Osteoblast (primary cell): ENCODE measurements around the gene BAHD1. TPM values are rescaled to one million over a fixed set of nuclear protein-coding genes. Genes with fewer than 3 reads are reported as not detected.
A peak's percentile ranks its signal among the peaks of the same experiment; 100 is the strongest.

ENCODE experiments used
- DNase-seq: peaks from one replicate; pipeline ENCODE4 v3.0.0; 2011; ENCODE audit warnings: low spot score, mixed read lengths; ENCODE audit not compliant: insufficient read length; ENCODE audit errors: missing footprints
- H2AFZ ChIP-seq: 2 replicates; pipeline ENCODE4 v1.6.0; 2011; ENCODE audit warnings: mild to moderate bottlenecking, low read length
- H3K27ac ChIP-seq: 2 replicates; pipeline ENCODE4 v1.5.1; 2011; ENCODE audit warnings: mild to moderate bottlenecking, low read depth, low read length, moderate library complexity
- H3K27me3 ChIP-seq: 2 replicates; pipeline ENCODE4 v1.6.0; 2012; ENCODE audit warnings: mild to moderate bottlenecking, control low read depth, inconsistent platforms, low read length, moderate library complexity; ENCODE audit not compliant: insufficient read depth
- H3K36me3 ChIP-seq: 2 replicates; pipeline ENCODE4 v1.5.1; 2011; ENCODE audit warnings: mild to moderate bottlenecking, low read length, control low read depth, moderate library complexity; ENCODE audit not compliant: insufficient read depth
- H3K4me1 ChIP-seq: 2 replicates; pipeline ENCODE4 v1.5.1; 2011; ENCODE audit warnings: mild to moderate bottlenecking, low read length, control low read depth, moderate library complexity; ENCODE audit not compliant: insufficient read depth
- H3K4me2 ChIP-seq: 2 replicates; pipeline ENCODE4 v1.6.0; 2011; ENCODE audit warnings: mild to moderate bottlenecking, low read length; ENCODE audit not compliant: insufficient read depth
- H3K4me3 ChIP-seq: fragments of 200-600 bp; sonication (generic); 3 replicates; pipeline ENCODE4 v1.5.1; 2012; ENCODE audit warnings: mild to moderate bottlenecking, low read length, inconsistent platforms; ENCODE audit not compliant: insufficient read depth
- H3K79me2 ChIP-seq: 2 replicates; pipeline ENCODE4 v1.6.0; 2012; ENCODE audit warnings: mild to moderate bottlenecking, low read length, control low read depth, inconsistent platforms; ENCODE audit not compliant: insufficient read depth
- H3K9me3 ChIP-seq: 2 replicates; pipeline ENCODE4 v1.5.1; 2011; ENCODE audit warnings: low read depth, low read length, control low read depth
- H4K20me1 ChIP-seq: 2 replicates; pipeline ENCODE4 v1.6.0; 2012; ENCODE audit warnings: mild to moderate bottlenecking, low read length, control low read depth; ENCODE audit not compliant: insufficient read depth
- total RNA-seq: library from RNA; depleted of rRNA; stranded (reverse); fragments of >200 nt; gene quantifications from 2 replicates; pipeline ENCODE4 v1.2.3, GENCODE V29; 2012
- TF ChIP-seq, protein P1 (sequence below): IDR thresholded peaks from 2 replicates; pipeline ENCODE4 v1.5.1; 2011; ENCODE audit warnings: mild to moderate bottlenecking, low read depth, low read length, moderate library complexity; ENCODE audit errors: extremely low read depth

The BAHD1 gene
- total RNA-seq, 1 donor = 10.5 TPM

DNA sequence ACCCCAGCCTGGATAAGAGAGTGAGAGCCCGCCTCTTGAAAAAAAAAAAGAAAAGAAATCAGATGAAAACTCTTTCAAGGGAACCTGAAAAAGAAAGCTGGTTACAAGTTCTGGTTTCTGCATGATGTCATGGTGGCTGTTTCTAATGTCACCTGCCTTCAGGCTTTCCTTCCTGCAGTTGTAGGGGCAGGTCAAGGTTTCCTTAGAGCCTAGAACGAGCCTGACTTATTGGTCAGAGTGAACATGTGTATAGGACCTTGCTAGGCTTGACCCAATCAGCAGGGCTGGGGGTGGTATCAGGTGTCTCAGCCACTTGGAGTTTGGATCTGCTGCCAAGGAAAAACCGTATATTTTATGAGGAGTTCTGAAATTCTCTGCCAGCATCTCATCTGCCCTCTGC is 31.4 kb upstream of the BAHD1 start:
- peak; percentile 44 for DNase-seq
- Histone ChIP-seq H3K4me3 (no peak overlapping the region), H3K4me1 (peaks cover 21% of the 10 kb centered on the region), H3K27ac (no peak overlapping the region), H3K79me2 (peaks cover 23% of the 10 kb centered on the region), H3K36me3 (peaks cover 61% of the 10 kb centered on the region), H3K27me3 (no peaks in the 10 kb centered on the region), H4K20me1 (peaks cover 4% of the 10 kb centered on the region), H2AFZ (no peak overlapping the region), H3K4me2 (no peak overlapping the region), H3K9me3 (no peaks in the 10 kb centered on the region)
- TF ChIP-seq, protein P1, sequence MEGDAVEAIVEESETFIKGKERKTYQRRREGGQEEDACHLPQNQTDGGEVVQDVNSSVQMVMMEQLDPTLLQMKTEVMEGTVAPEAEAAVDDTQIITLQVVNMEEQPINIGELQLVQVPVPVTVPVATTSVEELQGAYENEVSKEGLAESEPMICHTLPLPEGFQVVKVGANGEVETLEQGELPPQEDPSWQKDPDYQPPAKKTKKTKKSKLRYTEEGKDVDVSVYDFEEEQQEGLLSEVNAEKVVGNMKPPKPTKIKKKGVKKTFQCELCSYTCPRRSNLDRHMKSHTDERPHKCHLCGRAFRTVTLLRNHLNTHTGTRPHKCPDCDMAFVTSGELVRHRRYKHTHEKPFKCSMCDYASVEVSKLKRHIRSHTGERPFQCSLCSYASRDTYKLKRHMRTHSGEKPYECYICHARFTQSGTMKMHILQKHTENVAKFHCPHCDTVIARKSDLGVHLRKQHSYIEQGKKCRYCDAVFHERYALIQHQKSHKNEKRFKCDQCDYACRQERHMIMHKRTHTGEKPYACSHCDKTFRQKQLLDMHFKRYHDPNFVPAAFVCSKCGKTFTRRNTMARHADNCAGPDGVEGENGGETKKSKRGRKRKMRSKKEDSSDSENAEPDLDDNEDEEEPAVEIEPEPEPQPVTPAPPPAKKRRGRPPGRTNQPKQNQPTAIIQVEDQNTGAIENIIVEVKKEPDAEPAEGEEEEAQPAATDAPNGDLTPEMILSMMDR = no peak

DNA sequence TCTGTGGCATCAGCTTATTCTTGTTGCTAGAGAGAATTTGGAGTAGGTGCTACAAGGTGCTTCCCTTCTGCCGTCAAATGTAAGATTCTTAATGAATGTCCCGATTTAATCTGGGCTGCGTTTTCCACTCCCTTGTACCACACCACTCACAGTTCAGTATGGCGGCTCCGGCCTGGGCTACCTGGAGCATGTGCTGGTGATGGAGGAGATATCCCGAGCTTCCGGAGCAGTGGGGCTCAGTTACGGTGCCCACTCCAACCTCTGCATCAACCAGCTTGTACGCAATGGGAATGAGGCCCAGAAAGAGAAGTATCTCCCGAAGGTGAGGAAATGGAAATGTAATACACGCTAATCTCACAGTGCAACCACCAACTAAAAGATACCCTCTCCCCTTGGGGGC is 30.3 kb upstream of the BAHD1 start:
- no peak overlapping the region for H3K27ac ChIP-seq
- H3K36me3 ChIP-seq = peaks cover 72% of the 10 kb centered on the region
- H3K4me2 ChIP-seq = no peak overlapping the region
- TF ChIP-seq, protein P1 = no peak
- no peak overlapping the region for H2AFZ ChIP-seq
- peaks cover 4% of the 10 kb centered on the region for H4K20me1 ChIP-seq
- peaks cover 13% of the 10 kb centered on the region for H3K4me1 ChIP-seq
- no peak overlapping the region for H3K4me3 ChIP-seq
- DNase-seq = peak; percentile 22
- peaks cover 23% of the 10 kb centered on the region for H3K79me2 ChIP-seq
- H3K27me3 ChIP-seq = no peaks in the 10 kb centered on the region
- H3K9me3 ChIP-seq = no peaks in the 10 kb centered on the region

DNA sequence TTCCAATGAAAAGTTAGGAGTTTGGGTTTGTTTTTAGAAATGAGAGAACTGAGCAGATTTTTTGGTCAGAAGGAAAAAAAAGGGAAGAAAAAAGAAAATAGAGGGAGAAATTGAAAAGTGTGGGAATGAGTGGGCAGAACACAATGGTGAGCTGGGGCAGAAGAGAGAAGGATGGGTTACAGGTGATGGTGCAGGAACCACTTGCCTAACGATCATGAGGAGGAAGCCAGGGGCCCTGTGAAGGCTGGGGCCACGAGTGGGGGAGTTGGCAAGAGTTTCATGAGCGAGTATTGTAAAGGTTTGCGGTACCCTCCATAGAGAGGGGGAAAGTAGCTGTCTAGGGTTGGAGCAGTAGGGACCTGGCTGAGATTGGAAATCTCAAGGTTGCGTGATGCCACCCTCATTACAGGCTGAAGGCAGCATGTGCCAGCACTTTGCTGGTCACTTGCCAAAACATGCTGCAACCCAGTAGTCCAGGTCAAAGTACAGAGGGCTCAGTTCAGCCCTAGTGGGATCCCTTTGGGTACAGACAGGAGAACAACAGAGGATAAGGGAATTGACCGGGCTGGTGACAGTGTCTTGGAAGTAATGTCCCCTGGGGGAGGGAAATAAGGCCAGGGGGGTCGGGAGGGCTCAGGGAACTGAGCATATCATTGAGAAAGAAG is 28.5 kb upstream of the BAHD1 start:
- H3K36me3 ChIP-seq = peaks cover 83% of the 10 kb centered on the region
- no peaks in the 10 kb centered on the region for H3K27me3 ChIP-seq
- peaks cover 2% of the 10 kb centered on the region for H3K4me1 ChIP-seq
- H3K9me3 ChIP-seq = no peaks in the 10 kb centered on the region
- H3K27ac ChIP-seq = no peak overlapping the region
- peaks cover 10% of the 10 kb centered on the region for H3K79me2 ChIP-seq
- H3K4me2 ChIP-seq = no peak overlapping the region
- no peak overlapping the region for H2AFZ ChIP-seq
- DNase-seq = peak; percentile 25
- H4K20me1 ChIP-seq = peaks cover 4% of the 10 kb centered on the region
- no peak overlapping the region for H3K4me3 ChIP-seq
- TF ChIP-seq, protein P1 = no peak

DNA sequence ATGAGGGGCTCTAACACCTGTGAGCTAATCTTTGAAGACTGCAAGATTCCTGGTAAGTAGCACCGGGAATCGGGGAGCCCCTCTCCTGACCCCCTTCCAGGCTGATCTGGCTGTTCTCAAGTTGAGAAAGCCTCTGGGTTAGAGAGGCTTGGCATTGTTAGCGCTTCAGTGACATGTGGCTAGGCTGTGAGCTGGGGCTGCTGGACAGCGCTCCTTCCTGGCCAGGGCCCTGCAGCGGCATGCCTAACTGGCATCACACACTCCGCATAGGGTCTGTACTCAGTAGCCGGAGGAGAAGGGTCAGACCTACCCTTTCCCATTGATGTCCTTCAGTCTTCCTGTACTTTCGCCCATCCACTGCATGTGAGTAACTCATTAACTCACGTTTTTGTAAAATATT is 27.7 kb upstream of the BAHD1 start:
- Histone ChIP-seq H3K27ac (no peak overlapping the region), H3K36me3 (peaks cover 84% of the 10 kb centered on the region), H4K20me1 (peaks cover 4% of the 10 kb centered on the region), H2AFZ (no peak overlapping the region), H3K4me1 (no peaks in the 10 kb centered on the region), H3K27me3 (no peaks in the 10 kb centered on the region), H3K79me2 (peaks cover 2% of the 10 kb centered on the region), H3K4me2 (no peak overlapping the region), H3K4me3 (no peak overlapping the region), H3K9me3 (no peaks in the 10 kb centered on the region)
- DNase-seq = no peak
- TF ChIP-seq, protein P1 = no peak
